DMS79 (cell line): ENCODE data around the gene FURIN.
"Not testable (repeated sequence)": the region's sequence is repeated elsewhere in the genome, so short reads cannot be mapped to it uniquely, and the experiment has no call there.

ENCODE experiments used
- DNase-seq: peaks from one replicate; lab custom pipeline; 2025; lab: John Stamatoyannopoulos, UW

Gene FURIN

GRCh38 chr15:90844696-90845095 is 23.7 kb upstream of the FURIN start:
- DNase-seq: no peak

GRCh38 chr15:90845201-90845949 is 23.0 kb upstream of the FURIN start:
- no peak for DNase-seq

DNA sequence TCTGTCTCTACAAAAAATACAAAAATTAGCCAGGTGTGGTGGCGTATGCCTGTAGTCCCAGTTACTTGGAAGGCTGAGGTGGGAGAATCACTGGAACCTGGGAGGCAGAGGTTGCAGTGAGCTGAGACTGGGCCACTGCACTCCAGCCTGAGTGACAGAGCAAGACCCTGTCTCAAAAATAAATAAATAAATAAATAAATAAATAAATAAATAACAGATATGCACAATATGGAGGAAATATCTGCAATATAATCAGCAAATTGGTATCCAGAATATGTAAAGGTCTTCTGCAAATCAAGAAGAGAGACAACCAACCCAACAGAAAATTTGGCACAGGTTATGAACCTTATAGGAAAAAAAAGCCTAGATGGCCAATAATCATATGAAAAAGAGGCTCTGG is 19.0 kb upstream of the FURIN start:
- DNase-seq: not testable (repeated sequence)

- no peak for DNase-seq
These were observed 17.3 kb upstream of the FURIN start for GRCh38 chr15:90851114-90851513.

- DNase-seq: no peak
These were observed 16.4 kb upstream of the FURIN start for GRCh38 chr15:90851940-90852339.

GRCh38 chr15:90855139-90855538 is 13.2 kb upstream of the FURIN start:
- no peak for DNase-seq

- no peak for DNase-seq
These were observed 11.1 kb upstream of the FURIN start for GRCh38 chr15:90857337-90857736.

DNA sequence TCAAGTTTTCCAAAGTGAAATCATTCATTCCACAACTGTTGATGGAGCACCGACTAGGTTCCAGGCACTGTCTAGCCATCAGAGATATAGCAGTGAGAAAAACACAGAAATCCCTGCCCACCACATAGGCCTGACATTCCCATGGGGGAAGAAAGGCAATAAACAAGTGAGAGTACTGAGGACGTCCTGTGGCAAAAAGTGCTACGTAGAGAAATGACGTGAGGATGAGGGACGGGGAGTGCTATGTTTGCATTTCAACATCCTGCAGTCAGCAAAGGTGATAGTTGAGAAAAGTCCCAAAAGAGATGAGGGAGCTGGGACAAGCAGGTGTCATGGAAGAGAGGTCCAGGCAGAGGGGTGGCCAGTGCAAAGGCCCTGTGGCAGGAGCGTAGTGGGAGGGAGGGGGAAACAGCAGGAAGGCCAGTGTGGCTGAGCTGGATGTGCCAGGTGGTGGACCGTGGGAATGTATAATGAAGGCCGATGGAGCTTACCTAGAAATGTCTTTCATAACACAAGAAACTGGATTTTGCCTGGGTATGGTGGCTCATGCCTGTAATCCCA is 10.4 kb upstream of the FURIN start:
- DNase-seq: no peak

- no peak for DNase-seq
These were observed 8.9 kb upstream of the FURIN start for GRCh38 chr15:90859234-90860131.

DNA sequence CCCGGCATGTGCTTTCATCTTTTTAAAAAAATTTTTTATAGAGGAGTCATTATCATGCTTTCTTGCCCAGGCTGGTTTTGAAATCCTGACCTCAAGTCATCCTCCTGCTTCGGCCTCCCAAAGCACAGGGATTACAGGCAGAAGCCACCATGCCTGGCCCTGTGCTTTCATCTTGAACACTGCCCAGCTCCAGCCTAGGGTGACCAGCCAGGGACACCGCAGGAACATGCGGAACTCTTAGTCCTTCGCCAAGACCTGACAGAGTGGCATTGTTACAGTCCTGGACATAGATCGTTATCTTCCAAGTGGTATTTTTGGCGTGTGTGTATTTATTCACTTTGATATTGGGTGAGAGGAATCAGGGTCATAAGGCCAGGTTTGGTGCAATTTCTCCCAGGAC is 7.9 kb upstream of the FURIN start:
- no peak for DNase-seq

GRCh38 chr15:90860942-90861675 is 7.3 kb upstream of the FURIN start:
- DNase-seq: no peak

DNA sequence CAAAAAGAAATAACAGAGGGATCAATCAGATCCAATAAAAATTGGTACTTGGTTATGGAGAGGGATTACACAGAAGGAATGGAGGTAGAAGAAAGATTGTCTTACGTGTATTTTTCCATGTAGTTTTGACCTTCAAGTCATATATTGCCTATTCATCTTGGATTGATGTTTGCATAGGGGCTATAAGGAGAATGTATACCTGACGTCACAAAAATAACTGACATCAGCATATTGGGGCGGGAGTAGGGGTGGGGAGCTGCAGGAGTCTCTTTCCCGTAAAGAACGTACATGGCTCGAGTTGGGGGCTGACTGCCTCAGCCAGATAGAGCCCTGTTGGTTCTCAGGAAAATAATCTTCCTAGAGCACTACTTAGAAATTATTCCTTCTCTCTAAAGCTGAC is 5.9 kb upstream of the FURIN start:
- DNase-seq: no peak

- no peak for DNase-seq
These were observed 5.2 kb upstream of the FURIN start for GRCh38 chr15:90862964-90863778.

DNA sequence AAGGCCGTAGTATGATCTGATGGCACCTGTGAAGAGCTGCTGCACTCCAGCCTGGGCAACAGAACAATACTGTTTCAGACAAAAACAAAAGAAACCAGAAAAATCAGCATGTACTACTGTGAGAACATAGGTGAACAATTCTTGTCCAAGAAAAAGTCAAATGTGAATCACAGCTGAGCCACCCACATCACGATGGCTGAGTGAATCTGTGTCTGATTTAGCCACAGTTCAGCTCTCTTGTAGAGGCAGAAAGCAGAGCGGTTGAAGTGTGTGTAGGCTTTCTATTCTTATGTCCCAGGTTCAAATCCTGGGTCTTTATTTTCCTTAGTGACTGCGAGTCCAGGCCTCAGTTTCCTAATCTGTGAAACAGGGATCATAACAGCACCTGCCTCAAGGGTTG is 4.4 kb upstream of the FURIN start:
- no peak for DNase-seq

DNA sequence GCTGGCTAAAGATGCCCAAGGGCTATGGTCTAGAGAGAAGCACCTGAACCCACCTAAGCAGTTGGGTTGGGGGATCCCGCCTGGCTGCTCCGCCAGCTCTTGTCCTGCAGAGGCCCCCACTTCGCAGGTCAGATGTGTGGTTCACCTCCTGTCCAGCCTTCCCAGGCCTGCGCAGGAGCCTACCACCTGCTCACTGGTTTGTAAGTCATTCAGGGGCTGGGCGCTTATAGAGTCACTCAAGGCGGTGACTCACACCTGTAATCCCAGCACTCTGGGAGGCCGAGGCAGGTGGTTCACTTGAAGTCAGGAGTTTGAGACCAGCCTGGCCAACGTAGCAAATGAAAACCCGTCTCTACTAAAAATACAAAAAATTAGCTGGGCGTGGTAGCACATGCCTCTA is 3.9 kb upstream of the FURIN start:
- DNase-seq: no peak

- no peak for DNase-seq
These were observed 2.7 kb upstream of the FURIN start for GRCh38 chr15:90865702-90866101.

- no peak for DNase-seq
These were observed 2.1 kb upstream of the FURIN start for GRCh38 chr15:90866161-90866715.

DNA sequence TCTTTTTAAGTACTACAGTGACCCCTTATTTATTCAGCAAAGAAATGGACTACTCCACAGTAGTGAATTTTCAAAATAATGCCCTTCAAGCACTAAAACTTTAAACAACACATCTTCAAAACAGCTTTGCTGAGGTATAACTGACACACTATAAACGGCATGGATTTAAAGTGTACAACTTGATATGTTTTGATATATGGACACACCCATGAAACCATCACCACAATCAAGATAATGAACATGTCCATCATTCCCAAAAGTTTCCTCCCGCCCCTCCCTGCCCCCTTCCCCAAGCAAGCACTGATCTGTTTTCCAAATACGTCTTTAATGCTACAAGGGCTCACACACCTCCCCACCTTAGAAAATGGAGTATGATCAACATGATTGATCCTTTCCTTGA is 1.6 kb upstream of the FURIN start:
- DNase-seq: no peak

- no peak for DNase-seq
These were observed 753 bp downstream of the FURIN start for GRCh38 chr15:90869140-90869541.

- DNase-seq: no peak
These were observed 1.4 kb downstream of the FURIN start for GRCh38 chr15:90869601-90870353.
